ENCODE results near the gene TRHDE.

The TRHDE gene

DNA sequence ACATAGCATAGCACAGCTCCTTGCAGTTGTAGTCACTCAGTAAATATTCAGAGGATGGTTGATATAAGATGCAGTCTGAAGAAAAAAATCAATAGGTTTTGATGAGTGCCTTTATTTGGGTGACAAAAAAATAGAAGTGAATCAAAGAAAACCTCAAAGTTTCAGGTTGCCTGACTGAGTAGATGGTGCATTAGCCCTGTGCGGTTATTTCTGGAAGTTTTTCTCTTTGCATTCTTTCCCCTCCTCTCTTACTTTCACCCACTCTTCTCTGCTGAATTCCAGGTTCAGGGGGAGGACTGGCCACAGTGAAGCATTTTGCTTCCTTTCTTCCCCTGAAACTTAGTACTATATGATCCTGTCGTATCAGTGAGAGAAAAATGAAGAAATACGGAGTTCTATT lies 28.6 kb downstream of the TRHDE start:
- no peak for TF ChIP-seq CTCF (IDR thresholded peaks at IDR 0.05)
- no peak for DNase-seq
- H3K9me3 Mint-ChIP-seq: no peaks in the 10 kb centered on the region
- peaks cover 3% of the 10 kb centered on the region for H3K27me3 Mint-ChIP-seq (ENCODE audit: low read depth, poor library complexity)
- H3K4me3 Mint-ChIP-seq: no peak overlapping the region
- no peak overlapping the region for H3K27ac Mint-ChIP-seq
- H3K4me1 Mint-ChIP-seq: no peaks in the 10 kb centered on the region
- H3K36me3 Mint-ChIP-seq (ENCODE audit: low read depth): no peaks in the 10 kb centered on the region

- DNase-seq: no peak
- Mint-ChIP-seq H3K4me1 (no peaks in the 10 kb centered on the region), H3K27me3 (ENCODE audit: low read depth, poor library complexity) (peaks cover 7% of the 10 kb centered on the region), H3K4me3 (no peak overlapping the region), H3K27ac (no peak overlapping the region), H3K9me3 (no peaks in the 10 kb centered on the region), H3K36me3 (ENCODE audit: low read depth) (no peaks in the 10 kb centered on the region)
- TF ChIP-seq CTCF (IDR thresholded peaks at IDR 0.05): no peak
These were observed 32.6 kb downstream of the TRHDE start for GRCh38 chr12:72304751-72305150.

DNA sequence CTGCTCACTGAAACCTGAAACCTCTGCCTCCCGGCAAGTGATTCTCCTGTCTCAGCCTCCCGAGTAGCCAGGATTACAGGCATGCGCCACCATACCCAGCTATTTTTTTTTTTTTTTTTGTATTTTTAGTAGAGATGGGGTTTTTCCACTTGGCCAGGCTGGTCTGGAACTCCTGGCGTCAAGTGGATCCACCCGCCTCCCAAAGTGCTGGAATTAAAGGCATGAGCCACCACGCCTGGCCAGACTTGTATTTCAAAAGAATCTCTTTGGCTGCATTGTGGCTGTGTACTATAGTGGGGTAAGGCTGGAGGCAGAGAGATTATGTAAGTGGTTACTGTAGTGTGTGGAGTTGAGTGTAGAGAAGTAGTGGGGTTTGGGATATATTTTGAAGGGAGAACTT lies 35.1 kb downstream of the TRHDE start:
- Mint-ChIP-seq H3K36me3 (ENCODE audit: low read depth) (no peaks in the 10 kb centered on the region), H3K4me1 (no peaks in the 10 kb centered on the region), H3K27ac (no peak overlapping the region), H3K9me3 (no peaks in the 10 kb centered on the region), H3K4me3 (no peak overlapping the region), H3K27me3 (ENCODE audit: low read depth, poor library complexity) (peaks cover 7% of the 10 kb centered on the region)
- no peak for DNase-seq
- no peak for TF ChIP-seq CTCF (IDR thresholded peaks at IDR 0.05)

DNA sequence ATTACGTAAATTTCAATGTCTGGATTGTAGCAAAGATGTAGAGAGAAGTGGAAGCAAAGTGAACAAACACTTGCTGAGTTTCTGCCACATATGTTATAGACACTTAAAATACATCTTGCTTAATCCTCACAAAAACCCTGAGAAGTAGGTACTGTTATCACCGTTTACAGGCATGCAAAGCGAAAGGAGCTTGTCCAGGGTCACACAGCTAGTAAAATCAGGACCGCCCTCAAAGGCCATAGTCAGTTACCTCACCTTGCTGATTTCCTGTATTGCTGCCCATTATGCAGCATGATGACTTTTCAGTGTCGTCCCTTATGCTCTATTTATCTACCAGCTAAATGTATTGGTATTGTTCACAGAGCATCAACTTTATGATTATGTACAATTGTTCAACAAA lies 39.8 kb downstream of the TRHDE start:
- peaks cover 4% of the 10 kb centered on the region for H3K27me3 Mint-ChIP-seq (ENCODE audit: low read depth, poor library complexity)

GRCh38 chr12:72313806-72314205 lies 41.6 kb downstream of the TRHDE start:
- no peak for DNase-seq
- Mint-ChIP-seq H3K9me3 (no peaks in the 10 kb centered on the region), H3K4me1 (no peaks in the 10 kb centered on the region), H3K27ac (no peak overlapping the region), H3K4me3 (no peak overlapping the region), H3K27me3 (ENCODE audit: low read depth, poor library complexity) (peaks cover 1% of the 10 kb centered on the region), H3K36me3 (ENCODE audit: low read depth) (no peaks in the 10 kb centered on the region)
- TF ChIP-seq CTCF (IDR thresholded peaks at IDR 0.05): no peak

More for the DNA sequence above, 39.8 kb downstream of the TRHDE start:
- Mint-ChIP-seq H3K4me1 (no peaks in the 10 kb centered on the region), H3K4me3 (no peak overlapping the region), H3K36me3 (ENCODE audit: low read depth) (no peaks in the 10 kb centered on the region), H3K9me3 (no peaks in the 10 kb centered on the region), H3K27ac (no peak overlapping the region)
- no peak for DNase-seq
- no peak for TF ChIP-seq CTCF (IDR thresholded peaks at IDR 0.05)

GRCh38 chr12:72315858-72316257 lies 43.7 kb downstream of the TRHDE start:
- no peak for DNase-seq
- H3K4me3 Mint-ChIP-seq: no peak overlapping the region
- H3K27me3 Mint-ChIP-seq (ENCODE audit: low read depth, poor library complexity): no peaks in the 10 kb centered on the region
- no peaks in the 10 kb centered on the region for H3K36me3 Mint-ChIP-seq (ENCODE audit: low read depth)
- H3K9me3 Mint-ChIP-seq: no peaks in the 10 kb centered on the region
- TF ChIP-seq CTCF (IDR thresholded peaks at IDR 0.05): no peak
- no peak overlapping the region for H3K27ac Mint-ChIP-seq
- no peaks in the 10 kb centered on the region for H3K4me1 Mint-ChIP-seq

Data from nephron progenitor cell (in vitro differentiated cells).